Tracheal epithelial cell (primary cell): ENCODE results near the gene ATAD3A. TPM values are rescaled to one million over a fixed set of nuclear protein-coding genes. Genes with fewer than 3 reads are reported as not detected.

Source experiments
- total RNA-seq: library from RNA; depleted of rRNA; stranded (reverse); fragments of >200 nt; gene quantifications from 2 replicates; pipeline ENCODE4 v1.2.1, GENCODE V29; 2014

Gene ATAD3A
- 25.2 and 41.0 TPM in 2 replicates for total RNA-seq

DNA sequence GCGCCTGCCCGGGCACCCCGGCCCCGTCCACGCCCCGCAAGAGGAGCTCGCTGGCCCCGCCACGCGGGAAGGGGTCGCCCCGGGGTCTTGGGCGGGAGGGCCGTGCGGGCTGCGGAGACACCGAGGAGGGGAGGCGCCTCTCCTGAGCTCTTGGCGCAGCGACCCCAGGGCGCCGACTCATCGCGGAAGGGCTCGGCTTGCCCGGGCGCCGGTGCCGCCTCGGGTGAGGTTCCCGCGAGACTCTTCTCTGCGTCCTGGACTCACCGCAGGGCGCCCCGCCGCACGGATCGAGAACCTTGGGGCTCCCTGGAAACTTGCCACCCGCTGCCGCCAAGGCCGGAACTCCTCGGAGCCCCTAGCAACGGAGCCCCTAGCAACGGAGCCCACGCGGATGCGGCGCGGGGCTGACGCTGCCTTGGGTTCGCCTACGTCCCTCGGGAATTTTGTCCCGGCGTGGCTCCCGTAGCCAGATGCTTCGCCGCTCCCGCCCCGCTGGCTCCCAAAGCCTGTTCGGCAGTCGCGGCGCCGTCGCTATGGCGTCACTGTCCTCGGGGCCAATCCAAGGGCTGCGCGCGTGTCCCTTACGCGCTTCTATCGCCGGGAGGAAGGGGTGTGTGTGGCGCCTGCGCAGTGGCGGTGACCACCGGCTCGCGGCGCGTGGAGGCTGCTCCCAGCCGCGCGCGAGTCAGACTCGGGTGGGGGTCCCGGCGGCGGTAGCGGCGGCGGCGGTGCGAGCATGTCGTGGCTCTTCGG is at the start of gene ATAD3A:
TSS of gene ATAD3A (plus strand) at position 630 of the 753 bp plus-strand sequence. CDS start at position 737, 107 bp downstream.

DNA sequence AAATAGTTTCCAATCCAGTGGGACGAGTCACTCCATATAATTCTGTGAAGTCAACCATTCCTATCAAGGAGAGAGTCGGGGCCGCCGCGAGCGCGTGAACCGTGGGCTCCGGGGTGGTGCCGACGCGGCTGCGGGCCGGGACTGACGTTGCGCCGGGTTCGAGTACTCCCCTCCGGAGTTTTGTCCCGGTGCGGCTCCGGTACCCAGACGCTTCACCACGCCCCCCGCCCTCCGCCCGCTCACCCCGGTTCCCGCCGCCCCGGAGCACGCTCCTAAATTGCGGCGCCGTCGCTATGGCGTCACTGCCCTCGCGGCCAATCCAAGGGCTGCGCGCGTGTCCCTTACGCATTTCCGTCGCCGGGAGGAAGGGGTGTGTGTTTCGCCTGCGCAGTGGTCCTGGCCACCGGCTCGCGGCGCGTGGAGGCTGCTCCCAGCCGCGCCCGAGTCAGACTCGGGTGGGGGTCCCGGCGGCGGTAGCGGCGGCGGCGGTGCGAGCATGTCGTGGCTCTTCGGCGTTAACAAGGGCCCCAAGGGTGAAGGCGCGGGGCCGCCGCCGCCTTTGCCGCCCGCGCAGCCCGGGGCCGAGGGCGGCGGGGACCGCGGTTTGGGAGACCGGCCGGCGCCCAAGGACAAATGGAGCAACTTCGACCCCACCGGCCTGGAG is 40.4 kb upstream of the ATAD3A start, which contains the start of gene ATAD3B:
TSS of gene ATAD3B (plus strand) at position 377 of the 664 bp plus-strand sequence. CDS start at position 497, 120 bp downstream.

GRCh38 chr1:1540090-1540817 is 28.3 kb downstream of the ATAD3A start, which contains the start of gene TMEM240:
Gene TMEM240, minus strand, starts transcription at chr1:1540624. Its CDS starts 278 bp downstream, at chr1:1540346.

GRCh38 chr1:1574721-1575537 is 63.0 kb downstream of the ATAD3A start, which contains the start of gene SSU72:
Gene SSU72, minus strand, starts transcription at chr1:1574863. Its CDS starts 306 bp downstream, at chr1:1574557.

Other genes with a start within 250 kb of the ATAD3A start
- gene UBE2J2, start 238.3 kb upstream of the ATAD3A start, total RNA-seq = 45.2 and 48.0 TPM in 2 replicates
- 0.21 and 0.96 TPM in 2 replicates for gene SCNN1D, start 231.7 kb upstream of the ATAD3A start, total RNA-seq
- gene ACAP3, start 204.2 kb upstream of the ATAD3A start, total RNA-seq = 35.0 and 38.1 TPM in 2 replicates
- 25.1 and 36.7 TPM in 2 replicates for gene PUSL1, start 203.6 kb upstream of the ATAD3A start, total RNA-seq
- gene INTS11, start 187.5 kb upstream of the ATAD3A start, total RNA-seq = 53.9 and 67.0 TPM in 2 replicates
- gene CPTP, start 187.4 kb upstream of the ATAD3A start, total RNA-seq = 17.1 and 23.1 TPM in 2 replicates
- 0.21 TPM in 1 of 2 replicates, not detected in the other for gene TAS1R3, start 180.9 kb upstream of the ATAD3A start, total RNA-seq
- 262 and 265 TPM in 2 replicates for gene DVL1, start 162.7 kb upstream of the ATAD3A start, total RNA-seq
- gene MXRA8, start 153.6 kb upstream of the ATAD3A start, total RNA-seq = 2.8 and 12.0 TPM in 2 replicates
- gene AURKAIP1, start 137.0 kb upstream of the ATAD3A start, total RNA-seq = 138 and 166 TPM in 2 replicates
- gene CCNL2, start 112.8 kb upstream of the ATAD3A start, total RNA-seq = 75.2 and 80.1 TPM in 2 replicates
- gene MRPL20, start 104.9 kb upstream of the ATAD3A start, total RNA-seq = 56.1 and 74.5 TPM in 2 replicates
- 11.6 and 15.1 TPM in 2 replicates for gene ANKRD65, start 90.9 kb upstream of the ATAD3A start, total RNA-seq
- gene VWA1, start 76.5 kb upstream of the ATAD3A start, total RNA-seq = 13.0 and 14.1 TPM in 2 replicates
- not detected in 2 replicates for gene ATAD3C, start 62.5 kb upstream of the ATAD3A start, total RNA-seq
- 13.0 and 22.4 TPM in 2 replicates for gene ATAD3B, start 40.4 kb upstream of the ATAD3A start, total RNA-seq
- gene TMEM240, start 28.5 kb downstream of the ATAD3A start, total RNA-seq = not detected in 2 replicates
- 90.4 and 95.9 TPM in 2 replicates for gene SSU72, start 62.7 kb downstream of the ATAD3A start, total RNA-seq
- 0.64 and 2.4 TPM in 2 replicates for gene FNDC10, start 88.0 kb downstream of the ATAD3A start, total RNA-seq
- 91.3 and 99.5 TPM in 2 replicates for gene MIB2, start 103.3 kb downstream of the ATAD3A start, total RNA-seq
- gene MMP23B, start 120.0 kb downstream of the ATAD3A start, total RNA-seq = 0.64 and 2.2 TPM in 2 replicates
- gene CDK11B, start 146.8 kb downstream of the ATAD3A start, total RNA-seq = 3.8 and 4.1 TPM in 2 replicates
- 11.6 and 16.4 TPM in 2 replicates for gene SLC35E2B, start 180.6 kb downstream of the ATAD3A start, total RNA-seq
- gene CDK11A, start 212.2 kb downstream of the ATAD3A start, total RNA-seq = 3.4 and 14.2 TPM in 2 replicates